Measurements from ENCODE around the gene USP4.

The USP4 gene

GRCh38 chr3:49370585-49371290 lies 30.9 kb upstream of the USP4 start:
- H3K4me1 ChIP-seq (ENCODE audit: control insufficient read depth, insufficient read depth, low read length), result no peaks in the 10 kb centered on the region
- no peak overlapping the region for H3K4me3 ChIP-seq (ENCODE audit: low read depth, low read length)
- TF ChIP-seq ZSCAN18 (tag by site-specific recombination; IDR thresholded peaks at IDR 0.05) (no peak), SETDB1 (IDR thresholded peaks at IDR 0.05; ENCODE audit: insufficient read length, low read length) (no peak), ZNF138 (tag by site-specific recombination; IDR thresholded peaks at IDR 0.05; ENCODE audit: borderline replicate concordance) (no peak), ZNF654 (tag by site-specific recombination; IDR thresholded peaks at IDR 0.05; ENCODE audit: low read depth) (no peak), KLF9 (tag by site-specific recombination; IDR thresholded peaks at IDR 0.05; ENCODE audit: low read depth) (no peak), ZNF792 (tag by site-specific recombination; IDR thresholded peaks at IDR 0.05) (no peak), ZNF169 (tag by site-specific recombination; IDR thresholded peaks at IDR 0.05) (no peak)
- ChIA-PET POLR2A (interaction anchor here (0.8 to 1.3 kb wide), 2 partner anchors 41 kb away, joined by 3 to 4 read pairs; partner anchors contain the start of genes RHOA and TCTA), CTCF (interaction anchor here (1.0 to 1.8 kb wide), 2 partner anchors 31 to 79 kb away, joined by 4 to 6 read pairs; partner anchors contain the start of gene USP4)
- no peaks in the 10 kb centered on the region for H3K9me3 ChIP-seq (ENCODE audit: control insufficient read depth, insufficient read depth, low read depth, low read length)
- no peak overlapping the region for H3K27ac ChIP-seq (ENCODE audit: extremely low read depth, low read depth, low read length)
- H3K36me3 ChIP-seq (ENCODE audit: control insufficient read depth in 2 of 2, insufficient read depth in 1 of 2, low read length in 2 of 2), result peaks cover 20 to 82% of the 10 kb centered on the region in 2 experiments; a peak in 2 of 3 replicates

GRCh38 chr3:49362561-49362960 lies 22.7 kb upstream of the USP4 start:
- TF ChIP-seq ZNF792 (tag by site-specific recombination; IDR thresholded peaks at IDR 0.05) (no peak), ZNF133 (tag by site-specific recombination; IDR thresholded peaks at IDR 0.05) (no peak), ZBTB44 (tag by site-specific recombination; IDR thresholded peaks at IDR 0.05) (no peak), SP7 (tag by site-specific recombination; IDR thresholded peaks at IDR 0.05) (no peak), BCL6B (tag by site-specific recombination; IDR thresholded peaks at IDR 0.05) (no peak), INSM2 (tag by site-specific recombination; IDR thresholded peaks at IDR 0.05) (no peak), ZNF362 (tag by site-specific recombination; IDR thresholded peaks at IDR 0.05) (no peak), ZNF624 (tag by site-specific recombination; IDR thresholded peaks at IDR 0.05) (no peak), ZNF132 (tag by site-specific recombination; IDR thresholded peaks at IDR 0.05; ENCODE audit: borderline replicate concordance) (no peak)
- no peak overlapping the region for H3K27ac ChIP-seq (ENCODE audit: extremely low read depth, low read depth, low read length)
- ChIA-PET CTCF (no interaction called here), POLR2A (no interaction called here)
- peaks cover 6 to 69% of the 10 kb centered on the region in 2 experiments; a peak in 2 of 3 replicates for H3K36me3 ChIP-seq (ENCODE audit: control insufficient read depth in 2 of 2, insufficient read depth in 1 of 2, low read length in 2 of 2)
- peaks cover 7% of the 10 kb centered on the region for H3K4me1 ChIP-seq (ENCODE audit: control insufficient read depth, insufficient read depth, low read length)
- H3K4me3 ChIP-seq (ENCODE audit: low read depth, low read length), result no peak overlapping the region
- H3K9me3 ChIP-seq (ENCODE audit: control insufficient read depth, insufficient read depth, low read depth, low read length), result no peaks in the 10 kb centered on the region
